Measurements from ENCODE around the gene RARRES1.

Gene RARRES1

DNA sequence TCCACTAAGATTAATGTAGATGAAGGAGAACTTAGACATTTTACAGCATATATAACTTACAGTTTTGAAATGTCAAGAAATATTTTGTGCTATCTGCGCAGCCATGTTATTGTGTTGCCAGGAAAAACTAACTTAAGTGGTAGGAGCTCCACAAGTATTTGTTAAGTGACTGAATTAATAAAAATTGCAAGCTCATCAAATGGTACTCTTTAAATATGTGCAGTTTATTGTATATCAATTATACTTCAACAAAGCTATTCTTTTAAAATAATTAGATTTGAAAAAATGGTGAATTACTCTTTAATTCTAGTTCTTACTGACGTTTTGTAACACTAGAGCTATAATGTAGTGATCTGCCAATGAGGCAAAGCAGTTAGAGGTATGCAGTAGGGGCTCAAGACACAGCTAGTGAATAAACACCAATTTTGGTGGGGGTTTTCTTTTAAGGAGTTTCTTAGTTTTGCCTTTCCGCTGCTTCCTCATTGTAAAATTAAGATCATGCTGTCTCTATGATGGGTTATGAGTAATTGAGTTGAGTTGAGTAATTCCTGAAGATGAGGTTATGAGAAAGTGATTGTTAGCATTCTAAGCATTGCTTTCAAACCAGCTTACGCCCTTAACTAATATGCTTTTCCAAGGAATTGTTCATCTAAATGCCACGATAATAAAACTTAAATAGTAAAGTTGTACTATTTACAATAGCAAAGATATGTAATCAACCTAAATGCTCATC, 48.9 kb downstream of the RARRES1 start:
- DNase-seq, result no peak

DNA sequence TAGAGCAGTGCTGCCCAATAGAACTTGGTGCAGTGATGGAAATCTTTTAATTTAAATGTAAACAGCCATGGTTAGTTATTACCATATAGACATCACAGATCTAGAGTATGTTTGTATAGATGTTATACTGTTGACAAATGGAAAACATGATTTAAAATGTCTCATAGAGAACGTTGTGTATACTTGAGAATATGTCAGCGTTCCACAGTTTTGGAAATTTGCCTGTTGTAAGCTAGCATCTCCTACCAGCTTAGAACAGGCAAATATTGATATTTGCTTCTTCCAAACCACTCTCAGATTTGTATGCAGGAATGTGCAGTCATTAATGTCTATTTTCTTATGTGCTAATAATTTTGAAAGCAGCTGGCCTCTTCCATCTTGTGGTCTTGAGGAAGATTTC, 51.4 kb downstream of the RARRES1 start:
- no peak for DNase-seq

DNA sequence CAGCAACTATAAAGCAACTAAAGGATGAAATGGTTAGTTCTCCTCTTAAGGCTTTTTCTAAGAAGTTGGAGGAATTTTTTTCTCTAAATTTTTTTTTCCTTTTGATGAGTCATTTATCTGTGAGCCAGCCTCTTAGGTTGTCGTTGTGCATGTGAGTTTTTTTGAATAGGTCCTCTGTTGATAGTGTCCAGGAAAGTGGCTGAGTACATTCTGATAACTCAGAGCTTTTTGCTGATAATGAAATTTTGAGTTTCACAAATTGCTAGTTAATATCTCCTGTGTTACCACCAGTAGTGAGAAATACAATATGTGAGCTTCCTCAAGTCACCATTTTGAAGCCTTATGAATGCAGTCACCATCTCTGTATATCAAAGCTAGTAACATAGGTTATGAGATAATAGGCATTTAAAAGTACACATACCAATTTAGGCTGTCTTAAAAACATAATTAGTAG, 52.7 kb downstream of the RARRES1 start:
- no peak for DNase-seq

DNA sequence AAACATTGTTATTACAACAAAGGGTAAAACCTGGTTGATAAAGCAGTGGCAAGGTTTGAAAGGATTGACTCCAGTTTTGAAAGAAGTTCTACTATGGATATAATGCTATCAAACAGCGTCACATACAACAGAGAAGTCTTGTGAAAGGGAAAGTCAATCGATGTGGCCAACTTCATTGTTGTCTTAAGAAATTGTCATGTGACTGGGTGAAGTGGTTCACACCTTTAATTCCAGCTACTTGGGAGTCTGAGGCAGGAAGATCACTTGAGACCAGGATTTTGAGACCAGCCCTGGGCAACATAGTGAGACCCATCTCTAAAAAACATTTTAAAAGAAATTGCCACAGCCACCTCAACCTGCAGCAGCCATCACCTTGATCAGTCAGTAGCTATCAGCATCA, 53.6 kb downstream of the RARRES1 start:
- DNase-seq, result no peak

DNA sequence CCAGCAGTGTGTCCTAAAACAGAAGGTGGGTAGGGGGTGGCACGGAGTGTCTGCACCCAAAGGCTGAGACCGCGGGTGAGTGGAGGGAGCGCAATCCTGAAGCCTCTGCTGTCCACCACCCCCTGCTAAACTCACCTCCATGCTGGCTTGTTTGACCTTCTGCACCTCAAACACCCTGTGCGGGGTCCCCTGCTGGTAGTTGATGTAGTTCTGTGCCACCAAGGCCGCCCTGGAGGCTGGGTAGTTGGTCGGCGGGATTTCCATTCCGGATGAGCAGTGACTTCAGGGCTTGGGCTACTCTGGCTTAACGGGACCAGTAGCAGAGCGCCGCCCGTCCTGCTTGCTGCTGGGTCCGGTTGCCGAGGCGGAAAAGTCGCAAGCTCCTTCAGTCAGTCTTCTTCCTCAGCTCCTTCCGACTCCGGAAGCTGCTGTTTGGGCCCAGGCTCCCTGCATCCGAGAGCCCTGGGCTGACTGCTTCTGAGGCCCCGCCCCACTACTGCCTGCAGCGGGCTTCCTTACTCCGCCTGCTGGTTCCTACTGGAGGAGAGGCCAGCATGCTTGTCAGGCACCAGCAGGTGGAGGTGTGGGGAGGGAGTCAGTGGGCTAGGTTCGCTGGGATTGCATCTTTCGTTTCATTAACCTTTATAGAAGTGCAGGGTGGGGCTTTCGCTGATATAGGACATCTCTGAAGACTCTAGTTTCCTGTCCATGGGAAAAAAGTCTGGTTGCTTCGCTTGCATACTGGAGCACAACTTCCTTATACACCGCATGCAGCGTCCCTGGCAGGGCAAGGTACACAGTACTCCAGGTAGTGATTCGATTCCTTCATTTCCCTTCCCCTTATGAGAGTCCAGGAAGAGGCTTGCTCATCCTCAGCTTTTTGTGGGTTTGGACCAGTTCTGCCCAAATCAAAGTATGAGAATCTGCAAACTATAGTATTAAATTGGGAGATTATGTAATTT, 59.8 kb downstream of the RARRES1 start, which contains the start of gene LXN:
TSS of gene LXN (minus strand) at position 434 of the 962 bp plus-strand sequence. CDS start at position 264, 170 bp downstream.
- no peak for DNase-seq

DNA sequence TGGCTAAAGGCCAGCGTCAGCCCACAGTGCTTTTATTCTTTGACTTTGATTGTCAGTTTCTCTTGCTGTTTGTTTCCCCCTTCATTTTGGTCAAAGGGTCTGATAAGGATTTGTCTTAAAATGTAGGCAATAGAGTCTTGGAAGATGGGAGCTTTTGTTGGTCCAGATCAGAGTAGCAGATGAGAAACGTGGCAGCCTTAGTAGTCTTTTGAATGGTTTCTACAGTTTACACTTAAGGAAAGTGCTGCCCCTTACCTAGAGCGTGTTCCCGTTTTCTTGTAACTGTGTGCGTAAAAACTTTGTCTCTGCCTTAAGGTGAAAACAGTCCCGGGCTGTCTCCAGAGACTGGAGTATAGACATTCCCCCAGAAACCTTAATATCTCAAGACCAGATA, 60.4 kb downstream of the RARRES1 start:
- no peak for DNase-seq

DNA sequence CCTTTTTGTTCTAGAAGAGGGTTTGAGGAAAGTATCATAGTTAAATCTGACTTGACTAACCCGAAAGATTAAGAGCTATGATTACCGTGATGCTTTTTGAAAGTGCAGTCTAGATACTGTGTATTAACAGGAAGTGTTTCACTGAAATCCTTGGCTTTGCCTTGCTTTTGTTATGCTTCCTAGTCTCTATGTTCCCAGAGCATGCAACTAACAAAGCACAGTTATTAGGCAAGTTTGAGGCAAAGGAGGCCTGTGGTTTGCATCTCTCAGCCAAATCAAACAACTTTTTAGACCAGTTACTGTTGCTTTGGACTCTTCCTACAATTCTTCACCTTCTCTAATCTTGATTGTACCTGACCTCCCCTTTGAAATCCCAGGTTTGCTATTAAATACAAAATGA, 63.8 kb downstream of the RARRES1 start:
- no peak for DNase-seq

DNA sequence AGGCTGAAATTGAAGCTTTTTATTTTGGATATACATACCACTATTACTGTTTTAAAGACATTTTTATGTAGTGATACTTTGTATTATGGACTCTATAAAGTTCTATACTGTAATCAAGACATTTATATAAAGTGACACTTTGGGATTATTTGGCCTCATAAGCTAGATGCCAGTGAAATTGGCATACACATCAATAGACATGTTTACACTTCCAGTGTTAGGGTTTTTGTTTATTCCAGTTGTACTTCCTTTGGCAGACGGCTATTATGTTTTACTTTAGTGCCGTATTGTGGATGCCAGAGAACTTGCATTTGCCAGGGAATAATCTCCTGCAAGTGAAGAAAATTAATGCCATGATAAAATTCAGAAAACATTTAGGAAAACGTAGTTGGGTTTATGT, 65.8 kb downstream of the RARRES1 start:
- DNase-seq, result no peak

DNA sequence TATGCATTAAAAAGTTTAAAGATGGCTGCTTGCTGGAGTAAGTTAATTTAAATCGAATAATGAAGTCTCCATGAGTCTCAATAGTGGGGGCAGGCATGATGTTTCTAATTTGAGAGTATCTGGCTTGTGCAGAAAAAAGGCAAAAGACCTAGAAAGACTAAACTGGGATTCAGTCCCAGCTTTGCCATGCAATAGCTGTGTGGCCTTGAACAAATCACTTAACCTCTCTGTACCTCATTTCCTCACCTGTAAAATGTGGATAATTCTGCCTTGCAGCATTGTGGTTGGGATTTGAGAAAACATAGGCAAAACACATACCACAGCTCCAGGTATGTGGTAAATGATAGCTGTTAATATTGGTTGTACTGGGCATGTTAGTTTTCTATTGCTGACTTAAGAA, 68.4 kb downstream of the RARRES1 start:
- DNase-seq, result no peak

DNA sequence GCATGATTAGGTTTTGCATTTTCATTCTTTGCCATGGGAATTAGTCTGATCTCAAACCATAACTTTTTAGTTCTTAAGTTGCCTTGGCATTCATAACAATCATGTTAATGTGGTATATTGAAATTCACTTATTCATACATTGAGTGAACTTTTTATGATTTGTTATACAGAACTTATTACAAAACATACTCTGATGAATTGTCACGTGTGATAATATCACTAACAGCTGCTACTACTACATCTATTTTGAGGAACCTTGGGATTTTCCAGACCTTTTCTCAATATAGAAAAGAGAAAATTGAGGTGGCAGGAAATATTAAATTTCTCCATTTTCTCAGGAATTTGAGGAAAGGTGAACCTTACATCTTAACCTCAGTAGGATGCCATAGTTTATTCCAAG, 69.0 kb downstream of the RARRES1 start:
- DNase-seq, result no peak

DNA sequence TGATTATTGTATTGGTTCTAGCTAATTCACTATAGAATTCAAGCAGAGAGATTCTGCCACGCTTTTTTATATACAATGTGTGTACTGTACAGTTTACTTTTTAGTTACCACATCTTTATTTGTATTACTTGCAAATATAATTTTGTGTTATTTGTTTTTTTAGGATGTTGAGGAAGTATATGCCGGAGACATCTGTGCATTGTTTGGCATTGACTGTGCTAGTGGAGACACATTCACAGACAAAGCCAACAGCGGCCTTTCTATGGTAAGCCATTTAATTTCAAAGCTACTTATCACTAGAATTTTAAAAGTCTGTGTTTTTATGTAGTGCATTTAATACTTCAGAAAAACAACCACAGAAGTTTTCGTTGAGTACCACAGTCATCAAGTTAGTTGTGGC, 71.5 kb downstream of the RARRES1 start:
- DNase-seq, result no peak

DNA sequence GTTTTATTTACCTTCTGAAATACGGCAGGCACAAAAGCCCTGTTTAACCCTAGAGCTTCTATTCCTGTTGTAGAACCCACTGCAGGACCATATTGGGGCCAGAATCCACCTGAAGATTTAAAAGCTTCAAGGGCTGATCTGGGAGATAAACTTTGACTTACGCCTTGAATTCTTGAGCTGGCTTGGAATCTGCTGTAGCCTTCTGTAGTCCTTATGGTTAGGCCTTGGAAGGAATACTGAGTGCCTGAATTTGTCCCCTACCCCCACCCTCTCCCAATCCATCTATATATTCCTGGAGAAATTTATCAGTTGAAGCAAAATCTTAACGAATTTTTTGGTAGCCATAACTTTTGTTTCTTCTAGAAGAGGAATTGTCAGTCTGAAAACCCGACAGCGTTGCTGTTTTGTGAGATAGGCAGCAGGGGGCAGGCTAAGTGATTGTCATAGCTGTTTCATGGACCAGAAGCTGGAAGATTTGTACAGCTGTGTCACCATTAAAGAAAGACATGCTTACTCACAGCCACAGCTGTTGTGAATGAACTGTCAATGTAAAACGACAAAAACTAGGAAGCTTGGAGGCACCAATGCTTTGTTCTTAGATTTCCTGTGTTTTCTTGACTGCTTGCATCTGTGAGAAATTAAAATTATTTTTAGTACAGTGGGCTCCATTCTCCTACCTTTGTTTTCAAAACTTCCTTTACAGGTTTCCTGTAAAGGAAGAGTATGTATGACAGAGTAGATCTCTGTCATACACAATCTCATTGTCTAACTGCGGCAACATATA, 72.6 kb downstream of the RARRES1 start:
- peak; percentile 6 for DNase-seq

DNA sequence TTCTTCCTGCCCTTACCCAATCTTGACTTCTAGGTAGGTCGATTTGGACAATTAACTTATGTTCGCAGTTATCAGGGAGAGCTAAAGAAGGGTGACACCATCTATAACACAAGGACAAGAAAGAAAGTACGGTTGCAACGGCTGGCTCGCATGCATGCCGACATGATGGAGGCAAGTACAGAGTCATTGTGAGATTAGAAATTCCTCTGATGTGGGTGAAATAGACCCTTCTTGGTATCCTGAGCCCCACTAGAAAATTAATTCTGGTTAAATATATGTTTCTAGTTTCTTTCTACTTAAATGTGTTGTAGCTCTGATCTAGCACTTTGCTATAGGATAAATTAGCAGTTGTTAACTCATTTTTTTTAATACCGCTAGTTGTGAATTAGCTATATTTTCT, 73.4 kb downstream of the RARRES1 start:
- no peak for DNase-seq

DNA sequence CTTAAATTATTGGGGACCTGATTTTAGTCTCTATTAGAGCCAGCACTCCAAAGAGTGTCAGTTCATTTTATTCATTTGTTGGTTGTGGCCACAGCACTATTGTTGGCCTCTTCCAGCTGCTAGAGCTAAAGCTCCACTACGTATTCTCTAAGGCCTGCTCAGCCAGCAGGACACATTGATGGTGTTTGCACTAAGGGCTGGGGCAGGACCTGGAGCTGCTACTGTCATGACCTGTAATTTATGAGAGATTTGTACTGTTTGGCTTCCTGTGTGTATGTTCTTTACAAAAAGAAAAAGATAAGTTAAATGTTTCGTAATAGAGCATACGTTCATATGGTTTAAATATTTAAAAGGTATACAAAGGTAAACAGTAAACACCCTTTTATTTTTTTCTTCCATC, 79.8 kb downstream of the RARRES1 start:
- no peak for DNase-seq

DNA sequence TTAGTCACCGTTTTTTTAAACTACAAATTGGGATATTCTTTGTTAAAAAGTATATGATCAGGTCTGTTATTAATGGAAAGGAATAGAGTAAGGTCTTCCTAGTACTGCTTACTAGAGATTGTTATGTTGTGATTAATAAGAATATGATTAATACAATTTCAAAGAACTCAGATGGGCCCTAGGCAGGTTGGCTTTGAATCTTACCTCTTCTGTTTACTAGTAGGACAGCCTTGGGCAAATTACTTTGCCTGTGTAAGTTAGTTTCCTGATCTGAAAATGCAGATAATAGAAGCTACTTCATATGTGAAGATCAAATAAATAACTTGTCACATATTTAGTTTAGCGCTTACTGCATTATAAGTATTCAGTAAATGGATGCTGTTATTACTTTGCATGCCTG, 81.1 kb downstream of the RARRES1 start:
- no peak for DNase-seq

DNA sequence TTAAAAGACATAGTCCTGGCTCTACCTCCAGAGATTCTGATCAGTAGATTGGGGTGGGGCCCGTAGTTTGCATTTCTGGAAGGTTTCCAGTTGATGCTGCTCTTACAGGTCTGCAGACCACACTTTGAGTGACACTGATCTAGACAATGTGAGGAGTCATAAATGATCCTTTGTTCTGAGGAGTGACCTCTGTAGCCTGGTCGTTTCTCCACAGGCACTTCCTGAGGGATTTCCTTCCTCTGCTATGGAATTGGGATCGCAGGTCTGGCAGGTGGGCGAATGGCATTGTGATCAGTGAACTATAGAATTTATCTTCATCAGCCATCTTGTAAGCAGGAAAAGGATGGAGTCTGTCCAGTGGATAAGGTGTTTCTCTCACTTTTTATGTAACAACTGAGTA, 82.5 kb downstream of the RARRES1 start:
- peak; percentile 21 for DNase-seq
